ENCODE data around the gene MTRF1.

DNA sequence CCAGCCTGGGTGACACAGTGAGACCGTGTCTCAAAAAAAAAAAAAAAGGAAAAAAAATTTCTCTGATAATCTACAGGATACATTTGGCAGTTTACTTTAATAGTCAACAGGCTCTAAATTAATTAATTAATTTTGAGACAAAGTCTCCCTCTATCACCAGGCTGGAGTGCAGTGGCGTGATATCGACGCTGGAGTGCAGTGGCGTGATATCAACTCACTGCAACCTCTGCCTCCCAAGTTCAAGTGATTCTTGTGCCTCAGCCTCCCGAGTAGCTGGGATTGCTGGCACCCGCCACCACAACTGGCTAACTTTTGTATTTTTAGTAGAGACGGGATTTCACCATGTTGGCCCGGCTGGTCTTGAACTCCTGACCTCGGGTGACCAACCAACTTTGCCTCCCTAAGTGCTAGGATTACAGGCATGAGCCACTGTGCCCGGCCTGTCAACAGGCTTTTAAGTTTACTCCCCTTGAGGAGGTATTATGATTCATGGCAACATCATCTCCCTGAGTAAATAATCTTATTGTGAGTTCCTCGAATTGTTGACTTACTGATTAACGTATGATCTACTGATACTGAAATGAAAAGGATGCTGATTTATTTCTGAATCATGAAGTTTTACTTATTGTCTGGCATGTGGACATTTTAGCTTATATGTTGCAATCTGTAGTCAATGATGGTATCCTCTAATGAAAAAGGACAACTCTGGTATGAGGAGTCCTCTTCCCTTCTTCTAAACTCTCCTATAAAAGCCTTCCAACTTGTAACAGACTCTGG, 21.3 kb upstream of the MTRF1 start:
- no peak for TF ChIP-seq CTCF (IDR thresholded peaks at IDR 0.05 in 2 of 3, conservative IDR thresholded peaks at IDR 0.05 in 1 of 3; ENCODE audit: borderline replicate concordance in 1 of 3, insufficient read depth in 1 of 3, low read depth in 2 of 3, low read length in 2 of 3)
- TF ChIP-seq EZH2 (IDR thresholded peaks at IDR 0.05) = no peak
- TF ChIP-seq ZFX (IDR thresholded peaks at IDR 0.05) = no peak
- TF ChIP-seq, protein P1, sequence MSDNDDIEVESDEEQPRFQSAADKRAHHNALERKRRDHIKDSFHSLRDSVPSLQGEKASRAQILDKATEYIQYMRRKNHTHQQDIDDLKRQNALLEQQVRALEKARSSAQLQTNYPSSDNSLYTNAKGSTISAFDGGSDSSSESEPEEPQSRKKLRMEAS (IDR thresholded peaks at IDR 0.05) = no peak
- TF ChIP-seq CBX3 (IDR thresholded peaks at IDR 0.05; ENCODE audit: low read depth) = peak; percentile 56; the same call in 1 of the 2 replicates
- TF ChIP-seq SRF (IDR thresholded peaks at IDR 0.05; ENCODE audit: low read depth) = no peak
